ENCODE data around the gene LYVE1.

GRCh38 chr11:10601837-10602236 is 33.4 kb upstream of the LYVE1 start:
- TF ChIP-seq POLR2AphosphoS5 (IDR thresholded peaks at IDR 0.05; ENCODE audit: low read depth, low read length) (no peak), TAF1 (IDR thresholded peaks at IDR 0.05; ENCODE audit: borderline replicate concordance, insufficient read depth, low read length) (no peak)
